ENCODE results near the gene ZNF473. TPM values are rescaled to one million over a fixed set of nuclear protein-coding genes. Genes with fewer than 3 reads are reported as not detected.

The ZNF473 gene
- total and polyA plus RNA-seq, 2 of the 13 experiments (the other 11 are each of a cell fraction or from before 2014, with no cell fraction given): 5.8 to 11.9 TPM

DNA sequence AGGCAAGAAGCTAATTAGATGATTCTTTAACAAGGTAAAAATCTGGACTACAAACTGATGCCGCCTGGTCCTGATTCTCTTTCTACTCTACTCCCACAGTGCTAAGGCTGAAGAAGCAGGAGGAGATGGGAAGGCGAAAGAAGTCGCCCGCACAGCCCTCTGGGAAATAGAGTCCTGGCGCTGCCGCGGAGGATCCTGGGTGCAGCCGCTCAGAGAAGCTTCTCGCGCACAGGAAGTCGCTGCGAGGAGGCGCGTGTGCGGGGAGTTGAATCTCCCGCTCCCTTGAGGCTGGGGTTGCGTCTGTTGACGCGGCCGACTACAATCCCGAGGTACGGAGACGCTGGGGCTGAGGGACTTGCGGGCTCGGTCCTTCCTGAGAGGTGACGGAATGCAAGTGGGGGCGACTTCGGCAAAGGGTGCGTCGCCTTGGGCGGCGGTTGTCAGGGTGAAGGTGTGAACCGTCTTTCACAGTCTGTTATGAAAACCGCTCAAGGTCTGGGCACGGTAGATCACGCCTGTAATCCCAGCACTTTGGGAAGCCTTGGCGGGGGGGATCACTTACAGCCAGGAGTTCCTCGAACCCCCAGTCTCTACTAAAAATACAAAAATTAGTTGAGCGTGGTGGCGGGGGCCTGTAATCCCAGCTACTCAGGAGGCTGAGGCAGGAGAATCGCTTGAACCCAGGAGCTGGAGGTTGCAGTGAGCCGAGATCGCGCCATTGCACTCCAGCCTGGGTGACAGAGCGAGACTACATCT, at the start of gene ZNF473 (continued):
- TF ChIP-seq ZBTB4 (CRISPR knock-in tag; IDR thresholded peaks at IDR 0.05; ENCODE audit: borderline replicate concordance): peak; percentile 88; the same call in 1 of the 2 replicates
- TF ChIP-seq TERF1 (CRISPR knock-in tag; IDR thresholded peaks at IDR 0.05): 0 out of 2 replicates have a peak, but pooled peaks have one; percentile 79
- no peak for TF ChIP-seq ZNF775 (CRISPR knock-in tag; IDR thresholded peaks at IDR 0.05; ENCODE audit: borderline replicate concordance)
- no peak for TF ChIP-seq KDM1A (CRISPR knock-in tag; IDR thresholded peaks at IDR 0.05)
- TF ChIP-seq, protein P1, sequence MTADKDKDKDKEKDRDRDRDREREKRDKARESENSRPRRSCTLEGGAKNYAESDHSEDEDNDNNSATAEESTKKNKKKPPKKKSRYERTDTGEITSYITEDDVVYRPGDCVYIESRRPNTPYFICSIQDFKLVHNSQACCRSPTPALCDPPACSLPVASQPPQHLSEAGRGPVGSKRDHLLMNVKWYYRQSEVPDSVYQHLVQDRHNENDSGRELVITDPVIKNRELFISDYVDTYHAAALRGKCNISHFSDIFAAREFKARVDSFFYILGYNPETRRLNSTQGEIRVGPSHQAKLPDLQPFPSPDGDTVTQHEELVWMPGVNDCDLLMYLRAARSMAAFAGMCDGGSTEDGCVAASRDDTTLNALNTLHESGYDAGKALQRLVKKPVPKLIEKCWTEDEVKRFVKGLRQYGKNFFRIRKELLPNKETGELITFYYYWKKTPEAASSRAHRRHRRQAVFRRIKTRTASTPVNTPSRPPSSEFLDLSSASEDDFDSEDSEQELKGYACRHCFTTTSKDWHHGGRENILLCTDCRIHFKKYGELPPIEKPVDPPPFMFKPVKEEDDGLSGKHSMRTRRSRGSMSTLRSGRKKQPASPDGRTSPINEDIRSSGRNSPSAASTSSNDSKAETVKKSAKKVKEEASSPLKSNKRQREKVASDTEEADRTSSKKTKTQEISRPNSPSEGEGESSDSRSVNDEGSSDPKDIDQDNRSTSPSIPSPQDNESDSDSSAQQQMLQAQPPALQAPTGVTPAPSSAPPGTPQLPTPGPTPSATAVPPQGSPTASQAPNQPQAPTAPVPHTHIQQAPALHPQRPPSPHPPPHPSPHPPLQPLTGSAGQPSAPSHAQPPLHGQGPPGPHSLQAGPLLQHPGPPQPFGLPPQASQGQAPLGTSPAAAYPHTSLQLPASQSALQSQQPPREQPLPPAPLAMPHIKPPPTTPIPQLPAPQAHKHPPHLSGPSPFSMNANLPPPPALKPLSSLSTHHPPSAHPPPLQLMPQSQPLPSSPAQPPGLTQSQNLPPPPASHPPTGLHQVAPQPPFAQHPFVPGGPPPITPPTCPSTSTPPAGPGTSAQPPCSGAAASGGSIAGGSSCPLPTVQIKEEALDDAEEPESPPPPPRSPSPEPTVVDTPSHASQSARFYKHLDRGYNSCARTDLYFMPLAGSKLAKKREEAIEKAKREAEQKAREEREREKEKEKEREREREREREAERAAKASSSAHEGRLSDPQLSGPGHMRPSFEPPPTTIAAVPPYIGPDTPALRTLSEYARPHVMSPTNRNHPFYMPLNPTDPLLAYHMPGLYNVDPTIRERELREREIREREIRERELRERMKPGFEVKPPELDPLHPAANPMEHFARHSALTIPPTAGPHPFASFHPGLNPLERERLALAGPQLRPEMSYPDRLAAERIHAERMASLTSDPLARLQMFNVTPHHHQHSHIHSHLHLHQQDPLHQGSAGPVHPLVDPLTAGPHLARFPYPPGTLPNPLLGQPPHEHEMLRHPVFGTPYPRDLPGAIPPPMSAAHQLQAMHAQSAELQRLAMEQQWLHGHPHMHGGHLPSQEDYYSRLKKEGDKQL (CRISPR knock-in tag; IDR thresholded peaks at IDR 0.05; ENCODE audit: low read depth): no peak; the same call in 1 of the 2 replicates
- TF ChIP-seq ZNF333 (CRISPR knock-in tag; IDR thresholded peaks at IDR 0.05; ENCODE audit: borderline replicate concordance): peak; percentile 92; the same call in 1 of the 2 replicates
- TF ChIP-seq SP2 (CRISPR knock-in tag; IDR thresholded peaks at IDR 0.05): no peak; the same call in 1 of the 2 replicates
- peak; percentile 79; the same call in 1 of the 2 replicates for TF ChIP-seq ZNF430 (CRISPR knock-in tag; IDR thresholded peaks at IDR 0.05)
- peak; percentile 86; the same call in 1 of the 2 replicates for TF ChIP-seq ZNF432 (CRISPR knock-in tag; IDR thresholded peaks at IDR 0.05; ENCODE audit: borderline replicate concordance)
- TF ChIP-seq ZNF343 (CRISPR knock-in tag; IDR thresholded peaks at IDR 0.05): peak; percentile 77; the same call in 1 of the 2 replicates
- peak; percentile 77; the same call in 1 of the 2 replicates for TF ChIP-seq JUN (CRISPR knock-in tag; IDR thresholded peaks at IDR 0.05)
- TF ChIP-seq BRCA1 (CRISPR knock-in tag; IDR thresholded peaks at IDR 0.05): peak; percentile 88
- TF ChIP-seq ZNF768 (CRISPR knock-in tag; IDR thresholded peaks at IDR 0.05): peak; percentile 87
- TF ChIP-seq SIN3A (IDR thresholded peaks at IDR 0.05; ENCODE audit: borderline replicate concordance, low read depth, low read length): peak; percentile 98
- peak; percentile 95 for TF ChIP-seq HOXA9 (CRISPR knock-in tag; IDR thresholded peaks at IDR 0.05; ENCODE audit: borderline replicate concordance)
- TF ChIP-seq CREM (IDR thresholded peaks at IDR 0.05): peak; percentile 90
- TF ChIP-seq CREM (CRISPR knock-in tag; IDR thresholded peaks at IDR 0.05): no peak
- TF ChIP-seq HDAC2 (CRISPR knock-in tag; IDR thresholded peaks at IDR 0.05): peak; percentile 77
- peak; percentile 54; the same call in 1 of the 2 replicates for TF ChIP-seq GATAD2A (CRISPR knock-in tag; IDR thresholded peaks at IDR 0.05)
- 0 out of 2 replicates have a peak, but pooled peaks have one; percentile 43 for TF ChIP-seq ZNF672 (CRISPR knock-in tag; IDR thresholded peaks at IDR 0.05)
- TF ChIP-seq HNRNPH1 (optimal IDR thresholded peaks at IDR 0.05; ENCODE audit: low read depth, low read length): no peak
